ENCODE data around the gene C16orf86.

The C16orf86 gene

GRCh38 chr16:67666559-67667452 is at the start of gene C16orf86, which contains the start of gene ENKD1:
Gene C16orf86 (plus strand): TSS chr16:67666814. CDS start chr16:67666971, 157 bp downstream.
Gene ENKD1 (minus strand): TSS chr16:67666750. CDS start chr16:67666442, 308 bp downstream.
- peak; percentile 82 to 86 for DNase-seq
- TF ChIP-seq POLR2A (IDR thresholded peaks at IDR 0.05; ENCODE audit: low read length) (no peak), GATA1 (IDR thresholded peaks at IDR 0.05; ENCODE audit: low read depth, low read length) (no peak)

- DNase-seq: no peak
- no peak for TF ChIP-seq GATA1 (IDR thresholded peaks at IDR 0.05; ENCODE audit: low read depth, low read length)
- TF ChIP-seq POLR2A (IDR thresholded peaks at IDR 0.05; ENCODE audit: low read length): no peak
Observed at GRCh38 chr16:67628216-67628615, 38.4 kb upstream of the C16orf86 start.

GRCh38 chr16:67632415-67633172 is 34.0 kb upstream of the C16orf86 start:
- TF ChIP-seq POLR2A (IDR thresholded peaks at IDR 0.05; ENCODE audit: low read length) (no peak), GATA1 (IDR thresholded peaks at IDR 0.05; ENCODE audit: low read depth, low read length) (no peak)
- DNase-seq: no peak

GRCh38 chr16:67636713-67637112 is 29.9 kb upstream of the C16orf86 start:
- TF ChIP-seq POLR2A (IDR thresholded peaks at IDR 0.05; ENCODE audit: low read length): no peak
- no peak for DNase-seq

DNA sequence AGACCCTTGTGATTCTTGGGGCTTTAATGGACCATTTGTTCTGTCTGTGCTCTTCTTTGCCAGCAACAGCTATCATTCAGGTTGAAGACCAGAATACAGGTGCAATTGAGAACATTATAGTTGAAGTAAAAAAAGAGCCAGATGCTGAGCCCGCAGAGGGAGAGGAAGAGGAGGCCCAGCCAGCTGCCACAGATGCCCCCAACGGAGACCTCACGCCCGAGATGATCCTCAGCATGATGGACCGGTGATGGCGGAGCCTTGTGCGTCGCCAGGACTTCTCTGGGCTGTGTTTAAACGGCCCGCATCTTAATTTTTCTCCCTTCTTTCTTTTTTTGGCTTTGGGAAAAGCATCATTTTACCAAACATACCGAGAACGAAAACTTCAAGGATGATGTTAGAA is 29.0 kb upstream of the C16orf86 start:
- no peak for DNase-seq
- TF ChIP-seq GATA1 (IDR thresholded peaks at IDR 0.05; ENCODE audit: low read depth, low read length): no peak
- TF ChIP-seq POLR2A (IDR thresholded peaks at IDR 0.05; ENCODE audit: low read length): no peak

GRCh38 chr16:67641779-67642708 is 24.6 kb upstream of the C16orf86 start:
- DNase-seq: no peak

GRCh38 chr16:67644038-67644437 is 22.6 kb upstream of the C16orf86 start:
- TF ChIP-seq POLR2A (IDR thresholded peaks at IDR 0.05; ENCODE audit: low read length) (no peak), GATA1 (IDR thresholded peaks at IDR 0.05; ENCODE audit: low read depth, low read length) (no peak)

More at GRCh38 chr16:67641779-67642708, 24.6 kb upstream of the C16orf86 start:
- TF ChIP-seq GATA1 (IDR thresholded peaks at IDR 0.05; ENCODE audit: low read depth, low read length): no peak
- TF ChIP-seq POLR2A (IDR thresholded peaks at IDR 0.05; ENCODE audit: low read length): no peak

DNA sequence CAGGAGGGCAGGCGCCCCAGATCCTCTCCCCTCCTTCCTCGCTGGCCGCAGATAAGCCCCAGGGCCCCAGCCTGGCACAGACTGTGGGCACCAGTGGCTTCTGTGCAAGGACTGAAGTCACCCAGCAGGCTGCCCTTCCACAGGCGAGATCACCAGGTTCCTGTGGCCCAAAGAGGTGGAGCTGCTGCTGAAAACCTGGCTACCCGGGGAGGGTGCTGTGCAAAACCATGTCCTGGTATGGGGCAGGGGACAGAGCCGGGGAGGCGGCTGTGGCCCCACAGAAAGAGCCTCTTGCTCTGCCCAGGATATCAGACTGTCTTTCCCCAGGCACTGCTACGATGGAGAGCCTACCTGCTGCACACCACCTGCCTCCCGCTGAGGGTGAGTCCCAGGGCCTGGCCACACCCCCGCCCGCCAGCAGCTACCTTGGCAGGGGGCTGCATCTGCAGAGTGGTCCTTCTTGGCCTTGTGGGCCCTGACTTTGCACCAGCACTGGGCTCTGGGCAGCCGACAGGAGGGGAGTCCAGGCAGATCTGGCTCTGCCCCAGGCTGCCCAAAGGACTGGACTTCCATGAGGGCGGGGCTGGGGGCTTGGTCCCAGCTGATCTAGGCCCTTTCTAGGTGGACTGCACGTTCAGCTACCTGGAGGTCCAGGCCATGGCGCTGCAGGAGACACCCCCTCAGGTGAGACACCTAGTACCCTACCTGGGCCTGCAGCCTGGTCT is 21.1 kb upstream of the C16orf86 start:
- no peak for DNase-seq
- TF ChIP-seq GATA1 (IDR thresholded peaks at IDR 0.05; ENCODE audit: low read depth, low read length) (no peak), POLR2A (IDR thresholded peaks at IDR 0.05; ENCODE audit: low read length) (no peak)

More at GRCh38 chr16:67644038-67644437, 22.6 kb upstream of the C16orf86 start:
- no peak for DNase-seq

- TF ChIP-seq POLR2A (IDR thresholded peaks at IDR 0.05; ENCODE audit: low read length) (no peak), GATA1 (IDR thresholded peaks at IDR 0.05; ENCODE audit: low read depth, low read length) (no peak)
- DNase-seq: no peak
Observed at GRCh38 chr16:67647111-67647651, 19.4 kb upstream of the C16orf86 start.

DNA sequence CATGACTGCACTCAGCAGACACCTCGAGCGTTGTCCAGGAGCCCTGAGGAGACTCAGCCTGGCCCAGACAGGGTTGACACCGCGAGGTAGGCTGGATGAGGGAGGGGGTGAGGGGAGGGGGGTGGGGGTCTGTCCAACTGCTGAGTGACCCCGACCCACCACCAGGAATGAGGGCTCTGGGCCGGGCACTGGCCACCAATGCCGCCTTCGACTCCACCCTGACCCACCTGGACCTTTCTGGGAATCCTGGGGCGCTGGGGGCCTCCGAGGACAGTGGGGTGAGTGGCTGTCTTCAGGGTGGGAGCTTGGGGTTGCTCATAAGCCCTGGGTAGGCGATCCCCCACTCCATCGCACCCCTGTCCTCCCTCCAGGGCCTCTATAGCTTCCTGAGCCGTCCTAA is 18.9 kb upstream of the C16orf86 start:
- no peak for DNase-seq

GRCh38 chr16:67648088-67648763 is 18.4 kb upstream of the C16orf86 start:
- no peak for DNase-seq
- TF ChIP-seq GATA1 (IDR thresholded peaks at IDR 0.05; ENCODE audit: low read depth, low read length) (no peak), POLR2A (IDR thresholded peaks at IDR 0.05; ENCODE audit: low read length) (no peak)

More for the DNA sequence above, 18.9 kb upstream of the C16orf86 start:
- no peak for TF ChIP-seq POLR2A (IDR thresholded peaks at IDR 0.05; ENCODE audit: low read length)
- TF ChIP-seq GATA1 (IDR thresholded peaks at IDR 0.05; ENCODE audit: low read depth, low read length): no peak

Measured in erythroblast (primary cell).